ENCODE data around the gene COL18A1.

DNA sequence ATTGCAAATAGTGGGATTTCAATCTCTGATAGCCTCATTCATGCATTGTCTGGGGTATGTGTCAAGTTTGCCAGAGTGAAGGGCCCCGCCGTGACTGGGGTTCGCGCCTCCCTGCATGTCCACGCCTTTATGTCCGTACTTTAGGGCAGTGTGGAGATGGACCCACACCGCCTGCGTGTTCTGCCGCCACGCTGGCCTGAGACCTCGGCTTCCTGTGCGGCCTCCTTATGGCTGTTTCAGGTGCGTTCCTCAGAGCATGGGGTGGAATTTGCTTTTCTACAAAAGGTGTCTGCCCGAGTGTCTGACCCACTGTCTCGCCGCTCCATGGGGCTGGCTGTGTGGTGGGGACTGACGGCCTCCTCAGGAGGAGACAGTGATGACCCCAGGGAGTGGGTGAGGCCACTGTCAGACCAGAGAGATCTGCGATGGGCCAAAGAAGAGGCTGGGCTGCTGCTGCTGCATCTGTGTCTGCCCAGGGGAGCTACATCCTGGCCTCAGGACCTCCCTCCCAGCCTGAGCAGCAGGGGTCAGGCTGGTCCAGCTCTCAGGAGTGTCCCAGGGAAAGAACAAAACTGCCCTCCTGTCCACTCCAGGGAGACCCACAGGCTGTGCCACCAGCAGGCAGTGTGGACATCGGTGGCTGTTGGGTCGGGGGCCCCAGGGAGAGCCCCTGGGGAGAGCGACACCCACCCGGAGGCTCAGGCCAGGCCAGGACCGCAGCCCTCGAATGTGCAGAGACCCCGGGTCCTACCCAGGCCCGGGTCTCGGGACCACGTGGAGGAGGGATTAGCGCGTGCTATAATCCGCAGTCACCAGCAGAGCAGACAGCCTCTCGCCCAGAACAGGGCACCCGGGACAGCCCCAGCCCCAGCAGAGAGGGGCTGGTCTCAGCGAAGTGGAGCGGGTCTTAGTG, 147.1 kb downstream of the COL18A1 start:
- TF ChIP-seq GLIS3 (CRISPR knock-in tag; IDR thresholded peaks at IDR 0.05) (no peak), ZFP30 (CRISPR knock-in tag; IDR thresholded peaks at IDR 0.05) (no peak)
- TF ChIP-seq, protein P1, sequence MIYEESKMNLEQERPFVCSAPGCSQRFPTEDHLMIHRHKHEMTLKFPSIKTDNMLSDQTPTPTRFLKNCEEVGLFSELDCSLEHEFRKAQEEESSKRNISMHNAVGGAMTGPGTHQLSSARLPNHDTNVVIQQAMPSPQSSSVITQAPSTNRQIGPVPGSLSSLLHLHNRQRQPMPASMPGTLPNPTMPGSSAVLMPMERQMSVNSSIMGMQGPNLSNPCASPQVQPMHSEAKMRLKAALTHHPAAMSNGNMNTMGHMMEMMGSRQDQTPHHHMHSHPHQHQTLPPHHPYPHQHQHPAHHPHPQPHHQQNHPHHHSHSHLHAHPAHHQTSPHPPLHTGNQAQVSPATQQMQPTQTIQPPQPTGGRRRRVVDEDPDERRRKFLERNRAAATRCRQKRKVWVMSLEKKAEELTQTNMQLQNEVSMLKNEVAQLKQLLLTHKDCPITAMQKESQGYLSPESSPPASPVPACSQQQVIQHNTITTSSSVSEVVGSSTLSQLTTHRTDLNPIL (CRISPR knock-in tag; IDR thresholded peaks at IDR 0.05; ENCODE audit: low read depth): no peak
